Measurements from ENCODE around the gene KMO. TPM values are rescaled to one million over a fixed set of nuclear protein-coding genes. Genes with fewer than 3 reads are reported as not detected.

The KMO gene
- total RNA-seq, 4 donors from 2014 or later = 0.62 to 3.1 (median 1.1) TPM; not detected in 1

- ATAC-seq = no peak
- WGBS, 2 donors (ENCODE audit: low coverage in 1 of 2) = 81 to 82% methylated on average over 4 of the region's 4 CpGs
- Histone ChIP-seq H3K36me3 (no peaks in the 10 kb centered on the region), H3K27ac (no peak overlapping the region), H3K9me3 (no peaks in the 10 kb centered on the region), H3K4me3 (no peak overlapping the region), H3K4me1 (no peaks in the 10 kb centered on the region), H3K27me3 (no peaks in the 10 kb centered on the region)
- no peak for TF ChIP-seq EP300 (IDR thresholded peaks at IDR 0.05)
- no peak for TF ChIP-seq POLR2AphosphoS5 (IDR thresholded peaks at IDR 0.05)
- no peak for TF ChIP-seq POLR2A (IDR thresholded peaks at IDR 0.05)
- no peak for TF ChIP-seq CTCF (IDR thresholded peaks at IDR 0.05)
Measured at GRCh38 chr1:241560146-241560848, 28.1 kb downstream of the KMO start.

GRCh38 chr1:241560849-241561187 is 28.6 kb downstream of the KMO start:
- TF ChIP-seq POLR2A (IDR thresholded peaks at IDR 0.05) (no peak), POLR2AphosphoS5 (IDR thresholded peaks at IDR 0.05) (no peak)

GRCh38 chr1:241569848-241570247 is 37.7 kb downstream of the KMO start:
- Histone ChIP-seq H3K27me3 (no peaks in the 10 kb centered on the region), H3K9me3 (no peaks in the 10 kb centered on the region), H3K4me1 (no peaks in the 10 kb centered on the region), H3K4me3 (no peak overlapping the region), H3K27ac (no peak overlapping the region), H3K36me3 (no peaks in the 10 kb centered on the region)
- no peak for TF ChIP-seq EP300 (IDR thresholded peaks at IDR 0.05)
- TF ChIP-seq POLR2AphosphoS5 (IDR thresholded peaks at IDR 0.05) = no peak
- no peak for TF ChIP-seq CTCF (IDR thresholded peaks at IDR 0.05)
- no peak for TF ChIP-seq POLR2A (IDR thresholded peaks at IDR 0.05)
- ATAC-seq = no peak
- 84 to 92% methylated on average over 2 of the region's 2 CpGs for WGBS, 2 donors (ENCODE audit: low coverage in 1 of 2)

More at GRCh38 chr1:241560849-241561187, 28.6 kb downstream of the KMO start:
- Histone ChIP-seq H3K4me3 (no peak overlapping the region), H3K27me3 (no peaks in the 10 kb centered on the region), H3K4me1 (no peaks in the 10 kb centered on the region), H3K36me3 (no peaks in the 10 kb centered on the region), H3K27ac (no peak overlapping the region), H3K9me3 (no peaks in the 10 kb centered on the region)
- ATAC-seq = no peak
- 50 to 76% methylated on average over 1 to 3 of the region's 3 CpGs for WGBS, 2 donors (ENCODE audit: low coverage in 1 of 2)

- Histone ChIP-seq H3K27ac (no peak overlapping the region), H3K36me3 (no peaks in the 10 kb centered on the region), H3K4me1 (no peaks in the 10 kb centered on the region), H3K4me3 (no peak overlapping the region), H3K27me3 (no peaks in the 10 kb centered on the region), H3K9me3 (peaks cover 0 to 13% (median 0%) of the 10 kb centered on the region in 3 donors)
- no peak for ATAC-seq
- no peak for TF ChIP-seq CTCF (IDR thresholded peaks at IDR 0.05)
- no peak for TF ChIP-seq EP300 (IDR thresholded peaks at IDR 0.05)
- TF ChIP-seq POLR2A (IDR thresholded peaks at IDR 0.05) = no peak
- no peak for TF ChIP-seq POLR2AphosphoS5 (IDR thresholded peaks at IDR 0.05)
Measured at GRCh38 chr1:241574154-241574553, 42.0 kb downstream of the KMO start.

- Histone ChIP-seq H3K4me1 (no peaks in the 10 kb centered on the region), H3K9me3 (peaks cover 0 to 13% (median 0%) of the 10 kb centered on the region in 3 donors), H3K27me3 (no peaks in the 10 kb centered on the region), H3K36me3 (no peaks in the 10 kb centered on the region), H3K27ac (no peak overlapping the region), H3K4me3 (no peak overlapping the region)
- TF ChIP-seq EP300 (IDR thresholded peaks at IDR 0.05) (no peak), CTCF (IDR thresholded peaks at IDR 0.05) (no peak), POLR2A (IDR thresholded peaks at IDR 0.05) (no peak), POLR2AphosphoS5 (IDR thresholded peaks at IDR 0.05) (no peak)
- WGBS, 2 donors (ENCODE audit: low coverage in 1 of 2) = 80% methylated on average over 1 of the region's 4 CpGs; no CpG with 5 or more reads in 1 of the 2 donors
- ATAC-seq = no peak
Measured at GRCh38 chr1:241579434-241579833, 47.3 kb downstream of the KMO start.
